Gastrocnemius medialis (tissue), 4 donors: ENCODE measurements around the gene SLC35D3.

Source experiments
- CTCF ChIP-seq, 5 experiments: fragments of 450-650 bp in 3 of 5; fragments of 200-600 bp in 2 of 5; sonication (generic) in 2 of 5; IDR thresholded peaks in 4 of 5; conservative IDR thresholded peaks in 1 of 5; 1 replicate in 4 of 5; 2 replicates in 1 of 5; pipeline ENCODE4 v1.5.1; 2016 to 2019; ENCODE audit warnings: antibody characterized with exemption in 5 of 5, mild to moderate bottlenecking in 3 of 5, moderate library complexity in 3 of 5
- POLR2A ChIP-seq, 2 donors: fragments of 450-650 bp; IDR thresholded peaks; one replicate each; pipeline ENCODE4 v1.6.1; 2017; ENCODE audit warnings: antibody characterized with exemption in 2 of 2, mild to moderate bottlenecking in 2 of 2, moderate library complexity in 2 of 2

GRCh38 chr6:136947037-136947436, 24.9 kb downstream of the SLC35D3 start:
- TF ChIP-seq CTCF (IDR thresholded peaks at IDR 0.05 in 4 of 5, conservative IDR thresholded peaks at IDR 0.05 in 1 of 5) (no peak), POLR2A (IDR thresholded peaks at IDR 0.05) (no peak)
